Measurements from ENCODE around the gene USP53.

DNA sequence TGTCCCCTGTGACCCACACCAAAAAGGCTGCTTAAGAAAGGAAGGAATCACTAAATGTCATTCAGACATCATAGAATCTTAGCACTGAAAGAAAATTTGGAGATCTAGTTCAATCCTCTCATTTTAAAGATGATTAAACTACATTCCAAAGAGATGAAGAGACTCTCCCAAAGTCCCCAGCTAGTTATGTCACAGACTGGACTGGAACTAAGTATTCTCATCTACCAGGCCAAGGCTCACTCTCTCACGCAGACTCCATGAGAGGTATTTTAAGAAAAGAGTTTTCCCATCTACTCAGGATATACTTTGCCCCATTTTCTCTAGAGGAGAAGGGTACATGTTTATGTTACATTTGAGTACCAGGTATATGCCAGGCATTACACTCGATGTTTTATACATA, 102.5 kb downstream of the USP53 start:
- TF ChIP-seq, protein P1, sequence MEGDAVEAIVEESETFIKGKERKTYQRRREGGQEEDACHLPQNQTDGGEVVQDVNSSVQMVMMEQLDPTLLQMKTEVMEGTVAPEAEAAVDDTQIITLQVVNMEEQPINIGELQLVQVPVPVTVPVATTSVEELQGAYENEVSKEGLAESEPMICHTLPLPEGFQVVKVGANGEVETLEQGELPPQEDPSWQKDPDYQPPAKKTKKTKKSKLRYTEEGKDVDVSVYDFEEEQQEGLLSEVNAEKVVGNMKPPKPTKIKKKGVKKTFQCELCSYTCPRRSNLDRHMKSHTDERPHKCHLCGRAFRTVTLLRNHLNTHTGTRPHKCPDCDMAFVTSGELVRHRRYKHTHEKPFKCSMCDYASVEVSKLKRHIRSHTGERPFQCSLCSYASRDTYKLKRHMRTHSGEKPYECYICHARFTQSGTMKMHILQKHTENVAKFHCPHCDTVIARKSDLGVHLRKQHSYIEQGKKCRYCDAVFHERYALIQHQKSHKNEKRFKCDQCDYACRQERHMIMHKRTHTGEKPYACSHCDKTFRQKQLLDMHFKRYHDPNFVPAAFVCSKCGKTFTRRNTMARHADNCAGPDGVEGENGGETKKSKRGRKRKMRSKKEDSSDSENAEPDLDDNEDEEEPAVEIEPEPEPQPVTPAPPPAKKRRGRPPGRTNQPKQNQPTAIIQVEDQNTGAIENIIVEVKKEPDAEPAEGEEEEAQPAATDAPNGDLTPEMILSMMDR (IDR thresholded peaks at IDR 0.05; ENCODE audit: low read depth, low read length, poor library complexity, severe bottlenecking): no peak
- no peak for TF ChIP-seq EZH2phosphoT487 (IDR thresholded peaks at IDR 0.05; ENCODE audit: borderline replicate concordance, low read length)
